Neural cell (in vitro differentiated cells): ENCODE results near the gene CTNNBL1.

ENCODE experiments used
- POLR2AphosphoS5 ChIP-seq: IDR thresholded peaks from 2 replicates; pipeline ENCODE4 v1.6.1; 2012
- RAD21 ChIP-seq: fragments of 450-650 bp; conservative IDR thresholded peaks from 2 replicates; pipeline ENCODE4 v1.6.1; 2014; ENCODE audit warnings: antibody characterized with exemption, mild to moderate bottlenecking, moderate library complexity
- TF ChIP-seq, protein P1 (sequence below): fragments of 450-650 bp; IDR thresholded peaks from 2 replicates; pipeline ENCODE4 v1.5.1; 2014; ENCODE audit warnings: antibody characterized with exemption, mild to moderate bottlenecking, moderate library complexity; ENCODE audit not compliant: poor library complexity, severe bottlenecking

GRCh38 chr20:37775200-37775599 is 81.4 kb downstream of the CTNNBL1 start:
- TF ChIP-seq, protein P1, sequence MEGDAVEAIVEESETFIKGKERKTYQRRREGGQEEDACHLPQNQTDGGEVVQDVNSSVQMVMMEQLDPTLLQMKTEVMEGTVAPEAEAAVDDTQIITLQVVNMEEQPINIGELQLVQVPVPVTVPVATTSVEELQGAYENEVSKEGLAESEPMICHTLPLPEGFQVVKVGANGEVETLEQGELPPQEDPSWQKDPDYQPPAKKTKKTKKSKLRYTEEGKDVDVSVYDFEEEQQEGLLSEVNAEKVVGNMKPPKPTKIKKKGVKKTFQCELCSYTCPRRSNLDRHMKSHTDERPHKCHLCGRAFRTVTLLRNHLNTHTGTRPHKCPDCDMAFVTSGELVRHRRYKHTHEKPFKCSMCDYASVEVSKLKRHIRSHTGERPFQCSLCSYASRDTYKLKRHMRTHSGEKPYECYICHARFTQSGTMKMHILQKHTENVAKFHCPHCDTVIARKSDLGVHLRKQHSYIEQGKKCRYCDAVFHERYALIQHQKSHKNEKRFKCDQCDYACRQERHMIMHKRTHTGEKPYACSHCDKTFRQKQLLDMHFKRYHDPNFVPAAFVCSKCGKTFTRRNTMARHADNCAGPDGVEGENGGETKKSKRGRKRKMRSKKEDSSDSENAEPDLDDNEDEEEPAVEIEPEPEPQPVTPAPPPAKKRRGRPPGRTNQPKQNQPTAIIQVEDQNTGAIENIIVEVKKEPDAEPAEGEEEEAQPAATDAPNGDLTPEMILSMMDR, result no peak
- TF ChIP-seq POLR2AphosphoS5 (no peak), RAD21 (no peak)
